HS-5 (cell line): Measurements from ENCODE around the gene SPTBN1.

Source experiments
- DNase-seq: peaks from one replicate; pipeline ENCODE4 v3.0.0-alpha.2; 2012; ENCODE audit warnings: low read depth

The SPTBN1 gene

DNA sequence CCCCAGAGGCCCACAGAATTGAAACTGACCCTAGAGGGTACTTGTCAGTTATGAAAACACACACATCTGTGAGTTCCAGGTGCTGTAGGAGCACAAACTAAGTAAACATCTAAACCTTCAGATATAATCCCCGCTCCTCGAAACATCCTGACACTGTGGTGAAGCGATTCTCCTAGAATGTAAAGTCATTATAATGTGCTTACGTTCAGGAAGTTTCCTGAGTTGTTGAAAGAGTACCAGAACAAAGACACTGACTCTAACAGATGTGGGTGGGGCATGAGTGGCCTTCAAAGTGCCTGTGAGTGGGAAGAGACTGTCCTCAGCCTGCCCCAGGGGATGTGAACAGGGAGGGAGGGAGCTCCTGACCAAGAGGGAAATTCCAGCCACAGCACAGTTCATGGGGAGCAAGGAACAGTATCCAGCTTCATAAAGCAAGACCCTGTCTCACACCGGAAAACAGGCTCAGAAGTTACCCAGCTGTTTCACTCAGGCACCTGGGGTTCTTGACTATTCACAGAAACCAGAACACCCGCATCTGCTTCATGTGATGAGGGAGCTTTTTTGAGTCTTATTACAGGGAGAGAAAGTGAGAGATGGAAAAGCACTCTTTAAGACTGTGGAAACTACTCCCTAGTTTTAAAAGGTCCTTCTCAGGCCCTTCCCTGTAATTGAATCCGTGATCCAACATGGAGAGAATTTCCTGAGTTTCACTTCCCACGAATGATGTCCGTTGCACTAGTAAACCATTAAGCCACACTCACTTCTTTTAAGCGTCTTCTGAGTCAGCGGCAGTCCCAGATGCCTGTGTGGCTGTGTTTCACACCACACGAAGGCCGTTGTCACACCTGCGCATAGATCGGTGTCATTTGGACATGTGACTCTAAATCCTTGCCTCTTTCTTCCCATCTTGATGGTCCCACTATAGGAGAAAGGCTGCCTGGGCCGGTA is 178.7 kb downstream of the SPTBN1 start:
- DNase-seq, result no peak

DNA sequence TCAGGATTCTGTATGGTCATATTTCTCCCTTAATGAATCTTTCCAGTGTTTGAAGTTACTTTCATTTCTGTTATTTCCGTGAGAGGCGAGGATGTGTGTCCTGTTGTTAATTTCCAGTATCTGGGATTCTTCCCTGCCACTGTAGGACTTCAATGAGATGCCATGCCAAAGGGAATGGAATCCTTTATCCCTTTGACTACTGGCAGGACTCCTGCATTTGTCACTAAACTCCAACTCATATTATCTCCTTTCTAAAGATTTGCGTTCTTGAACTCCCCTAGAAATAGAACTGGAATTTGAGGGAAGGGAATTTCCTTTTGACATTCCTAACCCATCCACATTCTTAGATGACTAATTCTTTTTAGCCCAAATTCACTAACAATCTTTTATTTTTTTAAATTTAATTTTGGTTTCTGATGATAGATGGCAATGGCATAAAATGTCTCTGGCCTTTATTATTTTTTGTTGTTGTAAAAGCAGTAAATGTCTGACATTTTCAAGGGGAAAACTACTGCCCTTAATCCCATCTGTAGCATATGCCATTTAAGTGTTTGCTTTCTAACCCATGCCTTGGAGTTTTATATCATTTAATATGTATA is 179.5 kb downstream of the SPTBN1 start:
- DNase-seq, result no peak

- DNase-seq, result no peak
These were observed 180.4 kb downstream of the SPTBN1 start for GRCh38 chr2:54636415-54637139.

GRCh38 chr2:54638103-54638502 is 182.0 kb downstream of the SPTBN1 start:
- no peak for DNase-seq

- DNase-seq, result no peak
These were observed 182.7 kb downstream of the SPTBN1 start for GRCh38 chr2:54638774-54639187.

DNA sequence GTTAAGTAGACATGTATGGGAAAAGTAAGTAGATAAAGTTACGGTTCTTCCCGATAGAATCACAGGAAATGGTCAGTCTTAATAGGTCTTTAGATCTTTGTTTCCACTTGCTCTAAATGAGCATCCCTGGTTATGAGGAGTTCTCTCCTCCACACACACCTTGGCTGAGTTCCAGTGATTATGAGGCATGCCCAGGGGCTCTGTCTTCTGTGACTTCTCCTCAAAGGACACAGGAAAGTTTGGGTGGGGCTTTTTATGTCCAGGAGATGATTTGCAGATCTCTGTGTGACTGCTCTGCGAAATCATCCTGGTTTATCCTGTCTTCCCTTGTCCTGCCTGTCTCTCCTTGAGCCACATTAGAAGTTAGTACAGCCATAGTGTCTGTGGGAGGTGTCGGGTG is 183.5 kb downstream of the SPTBN1 start:
- DNase-seq, result no peak

GRCh38 chr2:54640834-54641540 is 184.9 kb downstream of the SPTBN1 start:
- no peak for DNase-seq

DNA sequence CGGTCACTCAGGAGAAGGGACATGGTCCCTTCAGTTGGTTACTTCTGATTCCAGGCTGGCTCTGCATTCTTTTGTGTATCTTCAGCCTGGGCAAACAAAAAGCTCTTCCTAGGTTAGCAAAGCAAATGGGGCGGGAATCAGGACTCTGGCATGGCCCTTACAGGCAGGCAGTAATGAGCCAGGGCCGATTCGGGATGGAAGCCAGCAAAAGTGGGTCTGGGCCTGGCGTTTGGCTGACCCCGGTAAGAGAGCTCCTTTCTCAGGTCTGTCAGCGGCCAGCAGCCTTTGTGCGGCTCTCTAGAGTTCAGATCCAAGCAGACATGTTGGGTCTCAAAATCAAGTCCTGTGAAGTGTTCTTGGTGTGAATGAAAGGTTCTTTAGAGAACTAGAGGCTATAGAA is 185.9 kb downstream of the SPTBN1 start:
- DNase-seq, result no peak

DNA sequence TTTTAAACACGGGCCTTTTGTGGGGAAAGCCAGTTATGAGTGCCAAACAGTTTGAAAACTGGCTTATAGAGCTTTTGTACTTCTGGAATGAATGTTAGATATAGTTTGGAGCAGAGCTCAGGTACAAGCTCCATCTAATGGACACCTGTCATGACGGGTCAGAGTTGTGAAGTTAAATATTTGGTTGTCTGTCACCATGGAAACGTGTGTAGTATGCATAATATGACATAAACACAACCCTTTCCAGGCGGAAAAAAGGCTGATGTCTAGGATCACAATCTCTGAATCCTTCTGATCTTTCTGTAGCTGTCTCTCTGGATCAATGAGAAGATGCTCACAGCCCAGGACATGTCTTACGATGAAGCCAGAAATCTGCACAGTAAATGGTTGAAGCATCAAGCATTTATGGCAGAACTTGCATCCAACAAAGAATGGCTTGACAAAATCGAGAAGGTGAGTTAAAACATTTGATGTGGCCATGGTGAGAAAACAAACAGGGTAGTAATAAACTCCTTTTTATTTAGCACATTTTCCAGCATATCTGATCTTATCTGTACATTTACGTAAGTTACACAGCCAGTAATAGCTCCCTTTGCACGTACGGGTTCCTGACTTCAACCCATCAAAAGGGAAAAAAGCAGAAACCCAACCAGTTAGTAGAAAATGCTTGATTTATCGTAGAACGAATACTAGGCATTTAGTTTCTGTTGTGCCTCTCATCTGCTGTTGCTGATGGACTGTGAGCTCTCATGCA is 186.7 kb downstream of the SPTBN1 start:
- no peak for DNase-seq

DNA sequence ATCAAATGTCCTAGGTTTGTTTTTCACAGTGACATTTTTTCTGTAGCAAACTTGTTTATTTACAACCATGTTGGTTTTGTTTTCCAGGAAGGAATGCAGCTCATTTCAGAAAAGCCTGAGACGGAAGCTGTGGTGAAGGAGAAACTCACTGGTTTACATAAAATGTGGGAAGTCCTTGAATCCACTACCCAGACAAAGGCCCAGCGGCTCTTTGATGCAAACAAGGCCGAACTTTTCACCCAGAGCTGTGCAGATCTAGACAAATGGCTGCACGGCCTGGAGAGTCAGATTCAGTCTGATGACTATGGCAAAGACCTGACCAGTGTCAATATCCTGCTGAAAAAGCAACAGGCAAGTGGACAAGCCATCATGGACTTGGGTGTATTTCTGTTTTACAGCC is 188.1 kb downstream of the SPTBN1 start:
- DNase-seq, result no peak

GRCh38 chr2:54646170-54646927 is 190.2 kb downstream of the SPTBN1 start:
- DNase-seq, result no peak

DNA sequence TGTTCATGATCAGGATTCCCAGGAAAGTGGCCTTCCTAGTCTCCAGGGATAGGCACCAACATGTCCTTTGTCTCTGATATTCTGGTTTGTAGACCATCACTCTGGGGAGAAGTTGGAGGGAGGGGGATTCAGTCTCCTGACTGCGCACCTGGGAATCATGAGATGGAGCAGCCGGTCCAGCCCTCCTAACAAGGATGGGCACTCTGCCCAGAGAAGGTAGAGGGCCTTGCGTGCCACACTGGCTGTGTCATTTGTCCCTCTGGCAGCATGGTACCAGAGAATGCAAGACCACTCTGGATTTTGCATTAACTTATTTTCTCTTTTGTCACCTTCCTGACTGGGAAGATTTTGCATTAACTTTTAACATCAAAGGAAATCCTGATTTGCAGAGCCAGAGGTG is 192.1 kb downstream of the SPTBN1 start:
- no peak for DNase-seq

- no peak for DNase-seq
These were observed 193.1 kb downstream of the SPTBN1 start for GRCh38 chr2:54649191-54649590.

DNA sequence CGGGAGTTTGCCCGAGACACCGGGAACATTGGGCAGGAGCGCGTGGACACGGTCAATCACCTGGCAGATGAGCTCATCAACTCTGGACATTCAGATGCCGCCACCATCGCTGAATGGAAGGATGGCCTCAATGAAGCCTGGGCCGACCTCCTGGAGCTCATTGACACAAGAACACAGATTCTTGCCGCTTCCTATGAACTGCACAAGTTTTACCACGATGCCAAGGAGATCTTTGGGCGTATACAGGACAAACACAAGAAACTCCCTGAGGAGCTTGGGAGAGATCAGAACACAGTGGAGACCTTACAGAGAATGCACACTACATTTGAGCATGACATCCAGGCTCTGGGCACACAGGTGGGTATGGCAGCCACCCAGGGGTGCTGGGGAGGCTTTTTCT is 193.5 kb downstream of the SPTBN1 start:
- DNase-seq, result no peak

- no peak for DNase-seq
These were observed 194.5 kb downstream of the SPTBN1 start for GRCh38 chr2:54650612-54651011.

DNA sequence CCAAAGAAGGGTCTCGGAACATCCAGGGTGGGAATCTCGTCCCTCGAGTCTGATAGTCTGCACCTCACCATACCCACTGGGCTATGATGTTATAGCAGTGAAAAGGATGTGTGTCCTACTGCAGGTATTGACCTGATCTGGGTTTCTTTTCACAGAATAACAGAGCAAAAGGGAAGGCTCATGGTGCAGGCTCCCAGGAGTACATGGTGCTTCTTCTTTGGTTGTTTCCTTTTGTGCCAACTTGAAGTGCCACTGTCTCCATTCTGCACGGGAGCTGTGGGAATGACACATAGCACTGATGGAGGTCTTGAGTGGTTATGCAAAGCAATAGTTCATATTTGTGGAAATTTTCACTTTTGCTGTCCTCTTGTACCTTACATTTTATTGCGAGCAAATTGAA is 195.2 kb downstream of the SPTBN1 start:
- no peak for DNase-seq

- no peak for DNase-seq
These were observed 196.4 kb downstream of the SPTBN1 start for GRCh38 chr2:54652540-54652939.

DNA sequence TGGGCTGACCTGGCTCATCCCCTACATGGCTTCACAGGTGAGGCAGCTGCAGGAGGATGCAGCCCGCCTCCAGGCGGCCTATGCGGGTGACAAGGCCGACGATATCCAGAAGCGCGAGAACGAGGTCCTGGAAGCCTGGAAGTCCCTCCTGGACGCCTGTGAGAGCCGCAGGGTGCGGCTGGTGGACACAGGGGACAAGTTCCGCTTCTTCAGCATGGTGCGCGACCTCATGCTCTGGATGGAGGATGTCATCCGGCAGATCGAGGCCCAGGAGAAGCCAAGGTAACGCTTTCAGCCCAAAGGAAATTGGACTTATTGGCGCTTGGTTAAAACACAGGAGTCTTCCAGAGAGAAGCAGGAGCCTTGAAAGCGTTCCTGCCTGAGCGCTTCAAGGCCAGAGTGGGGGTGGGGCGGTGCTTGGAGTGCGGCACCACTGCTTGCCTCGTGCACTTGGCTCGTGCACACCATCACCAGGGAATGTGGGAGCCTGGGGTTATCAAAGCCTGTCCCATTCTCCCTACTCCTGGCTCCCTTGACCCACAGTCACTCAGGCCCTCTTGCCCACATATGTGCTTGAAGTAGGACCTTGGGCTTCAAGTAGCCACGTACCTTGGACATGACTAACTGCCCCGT is 197.6 kb downstream of the SPTBN1 start:
- no peak for DNase-seq

DNA sequence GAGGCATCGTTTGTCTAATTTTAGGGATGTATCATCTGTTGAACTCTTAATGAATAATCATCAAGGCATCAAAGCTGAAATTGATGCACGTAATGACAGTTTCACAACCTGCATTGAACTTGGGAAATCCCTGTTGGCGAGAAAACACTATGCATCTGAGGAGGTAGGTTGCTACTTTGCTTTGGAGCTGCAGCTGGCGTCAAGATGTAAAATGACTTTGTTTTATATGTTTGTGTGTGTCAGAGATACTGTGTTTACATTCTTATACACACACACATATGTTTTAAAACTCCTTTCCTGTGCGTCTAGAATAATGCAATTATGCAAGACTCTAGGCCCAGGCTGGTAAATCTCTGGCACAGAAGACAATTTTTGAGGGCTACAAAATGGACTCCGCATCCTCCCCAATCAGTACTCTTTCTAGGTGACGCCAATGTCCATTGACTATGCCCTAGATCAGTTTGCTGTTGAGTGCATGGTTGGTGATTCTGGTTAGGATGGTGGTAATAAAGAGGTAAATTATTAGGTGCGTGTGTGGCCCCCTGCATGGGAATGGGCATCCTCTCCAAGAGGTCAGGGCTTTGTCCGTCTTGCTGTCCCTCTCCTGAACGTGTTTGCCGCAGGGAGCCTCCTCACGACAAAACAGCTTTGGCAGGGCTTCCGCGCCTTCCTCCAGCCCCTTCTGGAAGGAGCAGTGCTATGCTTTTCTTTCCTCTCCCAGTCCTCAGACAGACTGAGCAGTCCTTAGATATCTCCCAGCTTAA is 199.1 kb downstream of the SPTBN1 start:
- DNase-seq, result no peak

DNA sequence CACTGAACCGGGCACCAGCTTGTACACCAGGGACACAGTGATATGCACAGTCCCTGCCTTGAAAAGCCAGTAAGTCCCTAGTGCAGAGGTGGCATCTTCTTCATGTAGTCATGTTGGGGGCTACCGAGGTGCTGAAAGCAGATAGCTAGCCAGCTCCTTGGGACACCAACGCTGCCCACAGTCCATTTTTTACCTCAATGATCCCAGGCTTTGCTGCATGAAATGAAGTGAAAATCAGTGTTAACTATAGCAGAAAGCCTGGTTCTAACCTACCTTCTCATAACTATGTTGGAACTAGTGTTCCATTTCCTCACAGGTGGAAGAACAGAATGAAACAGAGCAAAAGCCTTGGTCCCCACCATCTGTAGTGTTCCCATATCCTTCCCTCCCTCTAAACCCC is 200.7 kb downstream of the SPTBN1 start:
- DNase-seq, result no peak
